Measurements from ENCODE around the gene DCBLD1. TPM values are rescaled to one million over a fixed set of nuclear protein-coding genes. Genes with fewer than 3 reads are reported as not detected.

Gene DCBLD1
- total RNA-seq, 1 donor from 2014 or later = 7.5 TPM

DNA sequence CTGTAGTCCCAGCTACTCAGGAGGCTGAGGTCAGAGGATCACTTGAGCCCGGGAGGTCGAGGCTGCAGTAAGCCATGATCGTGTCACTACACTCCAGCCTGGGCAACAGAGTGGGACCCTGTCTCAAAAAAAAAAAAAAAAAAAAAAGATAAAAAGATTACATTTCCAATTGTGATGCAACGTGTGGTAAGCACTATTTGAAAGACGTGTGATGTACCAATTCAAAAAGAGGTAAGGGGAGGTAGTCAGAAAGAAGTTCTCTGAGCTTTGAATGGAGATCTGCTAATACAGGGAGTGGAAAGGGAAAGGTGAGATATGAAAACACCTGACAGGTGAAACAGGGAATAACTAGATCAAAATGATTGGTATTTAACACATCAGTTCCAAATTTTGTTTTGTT is 108.0 kb downstream of the DCBLD1 start:
- H4K20me1 ChIP-seq (ENCODE audit: low read depth) = peaks cover 6% of the 10 kb centered on the region
- no peak overlapping the region for H3K9ac ChIP-seq
- H3K36me3 ChIP-seq = peaks cover 7% of the 10 kb centered on the region
- H3K27ac ChIP-seq = no peak overlapping the region
- Mint-ChIP-seq H3K27me3 (ENCODE audit: insufficient read depth, low read depth) (no peaks in the 10 kb centered on the region), H3K4me3 (no peak overlapping the region), H3K9me3 (peaks cover under 1% of the 10 kb centered on the region), H3K36me3 (peaks cover 28% of the 10 kb centered on the region), H3K4me1 (no peaks in the 10 kb centered on the region), H3K27ac (no peak overlapping the region)
- DNase-seq (ENCODE audit: low spot score) = no peak
- H3K79me2 ChIP-seq (ENCODE audit: low read depth) = peaks cover 63% of the 10 kb centered on the region
- no peaks in the 10 kb centered on the region for H3K4me1 ChIP-seq
- no peak overlapping the region for H3K4me2 ChIP-seq
- no peak overlapping the region for H3K4me3 ChIP-seq
- no peaks in the 10 kb centered on the region for H3F3A ChIP-seq (ENCODE audit: low read depth)
- H3K27me3 ChIP-seq = no peaks in the 10 kb centered on the region
- no peaks in the 10 kb centered on the region for H3K9me3 ChIP-seq (ENCODE audit: low read depth)
- no peak for TF ChIP-seq EZH2phosphoT487 (IDR thresholded peaks at IDR 0.05)
- H2AFZ ChIP-seq (replicated peaks) = no peak overlapping the region

GRCh38 chr6:117591405-117591804 is 108.9 kb downstream of the DCBLD1 start:
- peaks cover 9% of the 10 kb centered on the region for H3K9me3 Mint-ChIP-seq
- H3K4me3 ChIP-seq = no peak overlapping the region
- no peaks in the 10 kb centered on the region for H3K27me3 ChIP-seq
- H3K27ac Mint-ChIP-seq = no peak overlapping the region
- peaks cover 6% of the 10 kb centered on the region for H4K20me1 ChIP-seq (ENCODE audit: low read depth)
- H3K4me1 ChIP-seq = no peaks in the 10 kb centered on the region
- no peak overlapping the region for H2AFZ ChIP-seq (replicated peaks)
- no peak overlapping the region for H3K9ac ChIP-seq
- peaks cover 36% of the 10 kb centered on the region for H3K36me3 Mint-ChIP-seq
- no peaks in the 10 kb centered on the region for H3F3A ChIP-seq (ENCODE audit: low read depth)
- no peak for TF ChIP-seq EZH2 (IDR thresholded peaks at IDR 0.05)
- TF ChIP-seq EZH2phosphoT487 (IDR thresholded peaks at IDR 0.05) = no peak
- TF ChIP-seq, protein P1, sequence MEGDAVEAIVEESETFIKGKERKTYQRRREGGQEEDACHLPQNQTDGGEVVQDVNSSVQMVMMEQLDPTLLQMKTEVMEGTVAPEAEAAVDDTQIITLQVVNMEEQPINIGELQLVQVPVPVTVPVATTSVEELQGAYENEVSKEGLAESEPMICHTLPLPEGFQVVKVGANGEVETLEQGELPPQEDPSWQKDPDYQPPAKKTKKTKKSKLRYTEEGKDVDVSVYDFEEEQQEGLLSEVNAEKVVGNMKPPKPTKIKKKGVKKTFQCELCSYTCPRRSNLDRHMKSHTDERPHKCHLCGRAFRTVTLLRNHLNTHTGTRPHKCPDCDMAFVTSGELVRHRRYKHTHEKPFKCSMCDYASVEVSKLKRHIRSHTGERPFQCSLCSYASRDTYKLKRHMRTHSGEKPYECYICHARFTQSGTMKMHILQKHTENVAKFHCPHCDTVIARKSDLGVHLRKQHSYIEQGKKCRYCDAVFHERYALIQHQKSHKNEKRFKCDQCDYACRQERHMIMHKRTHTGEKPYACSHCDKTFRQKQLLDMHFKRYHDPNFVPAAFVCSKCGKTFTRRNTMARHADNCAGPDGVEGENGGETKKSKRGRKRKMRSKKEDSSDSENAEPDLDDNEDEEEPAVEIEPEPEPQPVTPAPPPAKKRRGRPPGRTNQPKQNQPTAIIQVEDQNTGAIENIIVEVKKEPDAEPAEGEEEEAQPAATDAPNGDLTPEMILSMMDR (IDR thresholded peaks at IDR 0.05) = no peak
- H3K79me2 ChIP-seq (ENCODE audit: low read depth) = peaks cover 58% of the 10 kb centered on the region
- H3K27me3 Mint-ChIP-seq (ENCODE audit: insufficient read depth, low read depth) = no peaks in the 10 kb centered on the region
- no peak overlapping the region for H3K4me2 ChIP-seq
- H3K4me1 Mint-ChIP-seq = no peaks in the 10 kb centered on the region
- no peaks in the 10 kb centered on the region for H3K9me3 ChIP-seq (ENCODE audit: low read depth)
- no peak overlapping the region for H3K4me3 Mint-ChIP-seq
- DNase-seq (ENCODE audit: low spot score) = no peak
- H3K36me3 ChIP-seq = peaks cover 7% of the 10 kb centered on the region
- no peak overlapping the region for H3K27ac ChIP-seq

DNA sequence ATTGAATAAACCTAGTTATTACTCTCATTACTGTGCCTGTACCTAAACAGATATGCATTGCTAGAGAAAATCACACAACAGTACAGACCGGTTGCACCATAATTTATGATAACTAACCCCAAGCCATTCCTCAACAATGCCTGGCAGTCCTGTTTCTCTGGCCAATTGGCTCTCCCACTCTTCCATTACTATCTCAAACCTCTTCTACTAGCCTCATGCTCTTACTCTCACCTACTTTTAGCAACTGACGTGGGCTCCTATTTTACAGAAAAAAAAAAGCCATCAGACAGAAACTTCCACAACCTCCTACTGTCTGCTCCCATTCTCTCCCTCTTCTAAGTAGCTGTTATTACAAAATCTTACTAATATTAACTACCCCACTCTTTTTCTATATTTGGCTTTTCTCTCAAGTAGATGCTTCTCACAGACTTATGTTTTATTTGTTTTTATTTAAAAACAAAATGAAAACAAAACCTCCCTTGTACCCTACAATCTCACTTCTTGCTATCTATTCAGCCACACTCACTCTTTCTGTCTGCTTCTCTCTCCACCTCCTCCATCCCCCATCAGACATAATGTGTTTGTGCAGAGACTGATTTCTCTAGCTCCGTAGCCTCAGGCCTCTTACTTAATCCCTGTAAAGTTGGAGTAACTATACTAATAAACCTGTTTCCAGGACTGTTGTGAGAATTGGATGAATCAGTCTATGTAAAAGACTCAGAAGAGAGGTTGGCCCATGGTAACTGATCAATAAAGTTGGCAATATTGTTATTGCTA is 110.7 kb downstream of the DCBLD1 start:
- Histone ChIP-seq H3K27me3 (no peaks in the 10 kb centered on the region), H3K4me2 (no peak overlapping the region), H3K79me2 (ENCODE audit: low read depth) (peaks cover 60% of the 10 kb centered on the region), H2AFZ (replicated peaks) (no peak overlapping the region), H3K9me3 (ENCODE audit: low read depth) (peaks cover 6% of the 10 kb centered on the region), H3K4me3 (no peak overlapping the region), H3F3A (ENCODE audit: low read depth) (no peaks in the 10 kb centered on the region), H3K4me1 (no peaks in the 10 kb centered on the region), H3K9ac (no peak overlapping the region), H4K20me1 (ENCODE audit: low read depth) (peaks cover 6% of the 10 kb centered on the region), H3K27ac (no peak overlapping the region), H3K36me3 (peaks cover 16% of the 10 kb centered on the region)
- Mint-ChIP-seq H3K9me3 (peaks cover 16% of the 10 kb centered on the region), H3K36me3 (peaks cover 44% of the 10 kb centered on the region), H3K4me1 (no peaks in the 10 kb centered on the region), H3K27me3 (ENCODE audit: insufficient read depth, low read depth) (no peaks in the 10 kb centered on the region), H3K4me3 (no peak overlapping the region), H3K27ac (no peak overlapping the region)
- TF ChIP-seq EZH2phosphoT487 (IDR thresholded peaks at IDR 0.05) = no peak
- no peak for TF ChIP-seq EZH2 (IDR thresholded peaks at IDR 0.05)
- TF ChIP-seq, protein P1 (IDR thresholded peaks at IDR 0.05) = no peak
- DNase-seq (ENCODE audit: low spot score) = no peak

All from neural progenitor cell (in vitro differentiated cells).